ENCODE data around the gene FOXN3. TPM values are rescaled to one million over a fixed set of nuclear protein-coding genes. Genes with fewer than 3 reads are reported as not detected.

The FOXN3 gene
- total and polyA plus RNA-seq, 10 of the 15 experiments (the other 5 are each of a cell fraction or from before 2014, with no cell fraction given), result 4.5 to 68.9 (median 29.7) TPM

DNA sequence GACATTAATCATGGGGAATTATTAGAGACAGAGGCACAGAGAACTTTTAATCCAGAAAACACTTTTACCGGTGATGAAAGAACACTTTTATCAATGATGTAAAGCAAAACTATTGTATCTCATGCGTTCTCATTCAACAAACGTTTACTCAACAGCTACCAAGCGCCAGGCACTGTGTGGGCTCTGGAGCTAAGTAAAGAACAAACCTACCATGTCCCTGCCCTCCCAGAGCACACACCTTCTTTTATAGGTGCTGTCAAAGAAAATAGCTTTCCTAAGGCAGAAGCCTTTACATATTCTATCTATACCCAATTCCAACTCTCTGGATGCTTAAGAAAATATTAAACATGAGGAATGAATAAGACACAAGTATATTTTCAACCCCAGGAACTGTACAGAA lies 91.1 kb downstream of the FOXN3 start (continued):
- TF ChIP-seq, protein P1, sequence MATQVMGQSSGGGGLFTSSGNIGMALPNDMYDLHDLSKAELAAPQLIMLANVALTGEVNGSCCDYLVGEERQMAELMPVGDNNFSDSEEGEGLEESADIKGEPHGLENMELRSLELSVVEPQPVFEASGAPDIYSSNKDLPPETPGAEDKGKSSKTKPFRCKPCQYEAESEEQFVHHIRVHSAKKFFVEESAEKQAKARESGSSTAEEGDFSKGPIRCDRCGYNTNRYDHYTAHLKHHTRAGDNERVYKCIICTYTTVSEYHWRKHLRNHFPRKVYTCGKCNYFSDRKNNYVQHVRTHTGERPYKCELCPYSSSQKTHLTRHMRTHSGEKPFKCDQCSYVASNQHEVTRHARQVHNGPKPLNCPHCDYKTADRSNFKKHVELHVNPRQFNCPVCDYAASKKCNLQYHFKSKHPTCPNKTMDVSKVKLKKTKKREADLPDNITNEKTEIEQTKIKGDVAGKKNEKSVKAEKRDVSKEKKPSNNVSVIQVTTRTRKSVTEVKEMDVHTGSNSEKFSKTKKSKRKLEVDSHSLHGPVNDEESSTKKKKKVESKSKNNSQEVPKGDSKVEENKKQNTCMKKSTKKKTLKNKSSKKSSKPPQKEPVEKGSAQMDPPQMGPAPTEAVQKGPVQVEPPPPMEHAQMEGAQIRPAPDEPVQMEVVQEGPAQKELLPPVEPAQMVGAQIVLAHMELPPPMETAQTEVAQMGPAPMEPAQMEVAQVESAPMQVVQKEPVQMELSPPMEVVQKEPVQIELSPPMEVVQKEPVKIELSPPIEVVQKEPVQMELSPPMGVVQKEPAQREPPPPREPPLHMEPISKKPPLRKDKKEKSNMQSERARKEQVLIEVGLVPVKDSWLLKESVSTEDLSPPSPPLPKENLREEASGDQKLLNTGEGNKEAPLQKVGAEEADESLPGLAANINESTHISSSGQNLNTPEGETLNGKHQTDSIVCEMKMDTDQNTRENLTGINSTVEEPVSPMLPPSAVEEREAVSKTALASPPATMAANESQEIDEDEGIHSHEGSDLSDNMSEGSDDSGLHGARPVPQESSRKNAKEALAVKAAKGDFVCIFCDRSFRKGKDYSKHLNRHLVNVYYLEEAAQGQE (IDR thresholded peaks at IDR 0.05; ENCODE audit: low read depth, low read length), result no peak
- TF ChIP-seq STAT1 (conservative IDR thresholded peaks at IDR 0.05) (no peak), ZNF24 (IDR thresholded peaks at IDR 0.05) (no peak), BCLAF1 (IDR thresholded peaks at IDR 0.05) (no peak), MYC (IDR thresholded peaks at IDR 0.05; ENCODE audit: insufficient read depth, insufficient read length, insufficient replicate concordance, low read length, severe bottlenecking) (no peak), NFXL1 (IDR thresholded peaks at IDR 0.05; ENCODE audit: borderline replicate concordance) (no peak), CREB1 (IDR thresholded peaks at IDR 0.05; ENCODE audit: low read depth) (no peak)
